Gastroesophageal sphincter (tissue), 3 donors: ENCODE data around the gene OR13C2.

ENCODE experiments used
- EP300 ChIP-seq: sonication (generic); formaldehyde crosslinking; IDR thresholded peaks from one replicate; pipeline ENCODE4 v1.6.1; 2017; ENCODE audit warnings: antibody characterized with exemption, mild to moderate bottlenecking
- POLR2A ChIP-seq, 2 donors: fragments of 450-650 bp; IDR thresholded peaks; one replicate each; pipeline ENCODE4 v1.6.1; 2017; ENCODE audit warnings: antibody characterized with exemption in 2 of 2, mild to moderate bottlenecking in 2 of 2, moderate library complexity in 1 of 2
- POLR2AphosphoS5 ChIP-seq: sonication (generic); formaldehyde crosslinking; IDR thresholded peaks from one replicate; pipeline ENCODE4 v1.6.1; 2017; ENCODE audit warnings: antibody characterized with exemption
- TF ChIP-seq, protein P1 (sequence below), 4 experiments: fragments of 200-600 bp in 2 of 4; fragments of 450-650 bp in 2 of 4; sonication (generic) in 1 of 4; IDR thresholded peaks; one replicate each; pipeline ENCODE4 v1.5.1; 2017 to 2019; ENCODE audit warnings: antibody characterized with exemption in 4 of 4, mild to moderate bottlenecking in 2 of 4, moderate library complexity in 2 of 4

DNA sequence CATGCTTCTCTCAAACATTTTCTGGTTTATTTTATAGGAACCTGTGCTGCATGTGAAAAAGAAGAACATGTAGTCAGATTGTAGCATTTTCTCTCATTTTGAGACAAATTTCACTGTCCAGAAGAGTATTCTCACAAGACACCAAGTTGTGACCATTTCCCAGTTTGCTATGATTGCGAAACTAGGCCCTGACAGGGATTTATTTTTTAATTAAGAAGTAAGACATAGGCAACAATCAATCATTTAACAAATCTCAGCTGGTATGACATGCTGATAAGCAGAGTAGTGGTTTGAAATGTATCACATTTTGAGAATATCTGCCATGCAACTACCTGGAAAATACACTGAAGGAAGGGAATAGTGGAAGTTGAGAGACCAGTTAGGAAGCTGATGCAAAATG lies 24.9 kb downstream of the OR13C2 start:
- TF ChIP-seq POLR2A (IDR thresholded peaks at IDR 0.05) (no peak), POLR2AphosphoS5 (no peak), EP300 (no peak)
- TF ChIP-seq, protein P1, sequence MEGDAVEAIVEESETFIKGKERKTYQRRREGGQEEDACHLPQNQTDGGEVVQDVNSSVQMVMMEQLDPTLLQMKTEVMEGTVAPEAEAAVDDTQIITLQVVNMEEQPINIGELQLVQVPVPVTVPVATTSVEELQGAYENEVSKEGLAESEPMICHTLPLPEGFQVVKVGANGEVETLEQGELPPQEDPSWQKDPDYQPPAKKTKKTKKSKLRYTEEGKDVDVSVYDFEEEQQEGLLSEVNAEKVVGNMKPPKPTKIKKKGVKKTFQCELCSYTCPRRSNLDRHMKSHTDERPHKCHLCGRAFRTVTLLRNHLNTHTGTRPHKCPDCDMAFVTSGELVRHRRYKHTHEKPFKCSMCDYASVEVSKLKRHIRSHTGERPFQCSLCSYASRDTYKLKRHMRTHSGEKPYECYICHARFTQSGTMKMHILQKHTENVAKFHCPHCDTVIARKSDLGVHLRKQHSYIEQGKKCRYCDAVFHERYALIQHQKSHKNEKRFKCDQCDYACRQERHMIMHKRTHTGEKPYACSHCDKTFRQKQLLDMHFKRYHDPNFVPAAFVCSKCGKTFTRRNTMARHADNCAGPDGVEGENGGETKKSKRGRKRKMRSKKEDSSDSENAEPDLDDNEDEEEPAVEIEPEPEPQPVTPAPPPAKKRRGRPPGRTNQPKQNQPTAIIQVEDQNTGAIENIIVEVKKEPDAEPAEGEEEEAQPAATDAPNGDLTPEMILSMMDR (IDR thresholded peaks at IDR 0.05), result no peak
